ENCODE data around the gene LYZL2.
"Not testable (repeated sequence)": the region's sequence is repeated elsewhere in the genome, so short reads cannot be mapped to it uniquely, and the experiment has no call there.

The LYZL2 gene

DNA sequence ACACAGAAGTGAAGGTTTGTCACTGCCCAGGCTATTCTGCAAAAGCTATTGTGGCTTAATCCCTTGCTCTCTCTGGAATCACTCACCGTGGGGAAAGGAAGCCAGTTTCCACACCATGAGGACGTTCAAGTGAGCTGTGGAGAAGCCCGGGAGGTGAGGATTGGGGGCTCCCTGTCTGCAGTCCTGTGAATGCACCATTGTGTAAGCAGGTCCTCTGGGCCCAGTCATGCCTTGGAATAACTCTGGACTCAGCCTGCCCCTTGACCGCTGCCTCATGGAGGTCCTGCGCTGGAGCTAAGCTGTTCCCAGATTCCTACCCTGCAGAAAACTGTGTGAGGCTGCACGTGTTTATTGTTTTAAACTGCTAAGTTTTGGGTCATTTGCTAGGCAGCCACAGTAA lies 33.5 kb downstream of the LYZL2 start:
- H3K4me3 ChIP-seq (ENCODE audit: low read depth, low read length) = no peak overlapping the region

DNA sequence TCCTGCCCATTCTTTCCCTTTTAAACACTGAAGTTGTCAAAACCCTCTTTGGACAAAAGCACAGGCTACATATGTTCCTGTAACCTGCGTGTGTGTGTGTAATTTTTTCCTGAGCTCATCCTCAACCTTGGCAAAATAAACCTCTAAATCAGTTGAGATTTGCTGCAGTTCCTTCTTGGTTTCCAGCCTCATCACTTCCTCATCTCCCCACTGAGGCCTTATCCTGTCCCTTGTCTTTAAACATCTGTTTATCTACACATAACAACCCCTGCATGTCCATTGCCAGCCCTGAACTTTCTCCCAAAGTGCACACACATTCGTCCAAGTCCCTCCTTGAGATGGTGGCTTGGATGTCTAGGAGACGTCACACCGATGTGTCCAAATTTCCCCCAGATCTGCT lies 35.5 kb downstream of the LYZL2 start:
- no peak overlapping the region for H3K4me3 ChIP-seq (ENCODE audit: low read depth, low read length)

DNA sequence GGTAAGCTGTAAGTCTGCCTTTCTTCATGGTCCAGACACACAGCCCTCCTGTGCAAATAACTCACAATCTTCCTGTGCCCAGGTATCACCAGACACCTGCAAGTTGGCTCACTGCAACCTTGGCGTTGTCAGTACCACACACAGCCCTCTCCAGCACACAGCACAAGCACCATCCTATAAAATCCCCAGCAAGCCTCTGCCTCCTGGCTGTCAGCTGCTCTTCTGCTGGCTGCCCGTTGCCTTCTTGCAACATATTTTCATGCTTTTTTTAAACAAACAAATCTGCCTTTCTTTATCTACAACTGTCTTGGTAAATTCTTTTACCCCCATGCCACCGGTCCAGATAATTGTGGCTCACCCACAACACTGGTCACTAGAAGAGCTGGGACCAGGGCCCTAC lies 36.8 kb downstream of the LYZL2 start:
- not testable (repeated sequence) for H3K4me3 ChIP-seq (ENCODE audit: low read depth, low read length)

DNA sequence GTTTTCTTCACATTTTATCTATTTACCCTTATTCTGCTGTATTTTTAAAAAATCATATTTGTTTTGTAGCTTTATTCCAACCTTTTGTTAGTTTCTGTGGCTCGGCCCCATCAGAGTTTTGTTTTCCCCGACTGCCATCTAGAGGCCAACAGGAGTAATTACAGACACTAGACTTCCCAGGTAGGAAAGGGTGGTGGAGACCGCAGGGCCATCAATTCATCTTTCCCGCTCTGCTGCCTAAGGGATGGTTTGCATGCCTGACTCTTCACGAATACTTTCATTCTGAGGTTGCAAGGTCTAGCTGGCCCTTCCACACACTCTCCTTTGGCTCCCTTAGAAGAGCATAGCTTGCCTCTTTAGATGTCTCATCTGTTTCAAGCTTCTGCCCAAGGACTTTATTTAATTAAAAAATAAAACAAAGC lies 38.3 kb downstream of the LYZL2 start:
- H3K4me3 ChIP-seq (ENCODE audit: low read depth, low read length) = no peak overlapping the region

DNA sequence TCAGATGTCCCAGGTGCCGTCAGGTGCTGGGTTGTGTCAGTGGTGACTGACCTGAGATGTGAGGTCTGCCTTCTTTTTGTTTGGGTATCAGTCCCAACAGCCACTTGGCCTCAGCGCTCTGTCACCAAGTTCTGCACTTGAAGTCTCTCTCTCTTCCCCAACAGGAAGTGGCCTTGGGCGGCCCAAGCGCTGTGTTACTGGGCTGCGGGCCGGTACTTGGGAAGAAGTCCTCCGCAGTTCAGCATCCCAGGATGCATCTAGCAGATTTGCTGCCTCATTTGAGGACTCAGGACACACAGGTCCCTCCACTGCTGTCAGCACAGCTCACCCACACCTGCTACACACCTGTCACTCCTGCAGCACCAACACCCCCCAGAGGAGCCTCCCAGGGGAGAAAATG lies 40.1 kb downstream of the LYZL2 start:
- H3K4me3 ChIP-seq (ENCODE audit: low read depth, low read length) = no peak overlapping the region

DNA sequence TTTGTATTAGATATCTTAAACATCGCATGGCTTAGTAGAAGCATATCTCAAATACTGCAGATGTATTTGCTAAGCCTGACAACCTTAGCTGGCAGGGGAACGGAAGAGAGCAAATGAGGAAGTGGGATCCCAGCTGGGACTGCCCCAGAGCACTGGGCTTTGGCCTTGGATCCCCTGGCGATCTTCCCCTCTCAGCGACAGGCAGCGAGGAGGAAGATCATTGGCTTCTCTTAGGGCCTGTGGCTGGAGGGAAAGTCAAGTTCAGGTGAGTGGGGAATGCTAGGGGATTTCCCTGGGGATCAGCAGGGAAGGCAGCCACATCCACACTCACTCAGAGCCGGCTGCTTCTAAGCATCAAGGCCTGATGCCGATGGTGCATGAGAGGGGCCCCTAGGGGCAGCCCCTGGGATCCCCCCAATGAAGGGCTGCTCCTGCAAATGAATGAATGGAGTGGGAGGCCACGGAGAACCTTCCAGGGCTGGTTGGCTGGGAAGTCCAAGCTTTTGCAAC lies 42.0 kb downstream of the LYZL2 start:
- H3K4me3 ChIP-seq (ENCODE audit: low read depth, low read length) = no peak overlapping the region

DNA sequence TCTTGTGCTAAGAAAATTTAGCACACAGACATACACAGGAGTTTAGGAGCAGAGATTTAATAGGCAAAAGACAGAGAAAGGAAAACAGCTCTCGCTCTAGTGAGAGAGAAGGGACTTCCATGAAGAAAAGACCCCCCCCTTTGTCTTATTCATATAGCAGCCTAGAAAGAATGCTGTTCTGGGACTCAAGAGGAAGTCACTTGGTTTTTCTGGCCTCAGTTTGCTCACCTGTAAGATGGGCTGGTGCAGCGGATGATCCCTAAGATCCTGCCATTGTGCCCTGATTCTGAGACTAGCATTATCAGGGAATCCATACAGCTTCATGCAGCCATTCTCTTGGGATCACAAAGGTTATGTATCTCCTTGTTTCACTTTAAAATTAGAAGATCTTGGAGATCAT lies 42.7 kb downstream of the LYZL2 start:
- H3K4me3 ChIP-seq (ENCODE audit: low read depth, low read length) = no peak overlapping the region

DNA sequence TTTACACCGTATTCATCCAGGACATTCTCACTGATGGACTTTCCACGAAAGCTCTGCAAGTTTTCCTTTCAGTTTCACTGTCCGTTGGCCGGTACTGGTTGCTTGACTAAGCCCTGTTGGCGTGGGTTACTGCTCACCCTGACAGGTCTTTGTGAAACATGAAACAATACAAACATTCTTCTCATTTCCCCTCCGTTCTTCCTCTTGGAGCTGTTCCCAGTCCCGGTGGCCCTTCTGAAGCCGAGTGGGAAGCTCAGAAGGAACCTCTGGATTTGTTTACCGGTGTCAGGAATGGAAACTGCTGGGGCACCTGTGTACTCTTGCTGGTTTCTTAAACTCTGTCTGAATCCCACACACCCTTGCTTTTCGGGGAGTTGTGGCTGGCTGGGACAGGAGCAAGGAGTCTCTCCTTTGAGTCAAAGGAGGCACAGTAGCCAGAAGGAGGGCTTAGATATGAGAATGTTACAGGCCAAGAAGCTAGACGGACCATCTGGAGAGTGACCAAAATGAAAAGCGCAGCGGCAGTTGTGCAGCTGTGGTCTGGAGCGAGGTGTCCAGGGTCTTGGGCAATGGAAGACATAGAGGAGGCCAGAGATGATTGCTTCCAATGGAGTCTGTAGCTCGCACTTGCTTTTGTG lies 45.7 kb downstream of the LYZL2 start:
- H3K4me3 ChIP-seq (ENCODE audit: low read depth, low read length) = no peak overlapping the region

DNA sequence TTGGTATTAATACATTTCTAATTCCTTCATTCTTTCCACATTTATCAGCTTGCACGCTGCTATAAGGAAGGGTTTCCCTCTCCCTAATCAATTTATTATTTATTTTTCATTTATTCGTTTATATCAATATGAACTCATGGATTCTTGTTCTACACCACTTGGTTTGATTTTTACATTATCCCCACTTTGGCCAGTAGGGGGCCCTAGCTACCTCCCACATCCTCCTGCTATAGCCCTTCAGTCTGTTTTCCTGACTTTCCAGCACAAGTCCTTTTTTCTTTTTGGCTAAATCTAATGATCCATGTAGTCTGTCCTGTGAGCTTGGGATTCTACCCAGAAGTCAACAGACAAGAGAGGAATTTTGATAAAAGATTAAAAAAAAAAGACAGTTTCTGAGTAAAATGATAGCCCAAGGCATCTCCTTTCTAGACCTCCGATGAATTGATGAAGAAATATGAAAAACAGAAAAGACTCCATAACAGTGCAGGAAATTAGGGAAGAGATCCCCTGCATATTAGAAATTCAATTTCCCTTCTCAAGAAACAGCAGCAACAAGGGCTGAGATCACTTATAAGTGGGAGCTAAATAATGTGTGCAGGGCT lies 47.7 kb downstream of the LYZL2 start:
- H3K4me3 ChIP-seq (ENCODE audit: low read depth, low read length) = no peak overlapping the region

DNA sequence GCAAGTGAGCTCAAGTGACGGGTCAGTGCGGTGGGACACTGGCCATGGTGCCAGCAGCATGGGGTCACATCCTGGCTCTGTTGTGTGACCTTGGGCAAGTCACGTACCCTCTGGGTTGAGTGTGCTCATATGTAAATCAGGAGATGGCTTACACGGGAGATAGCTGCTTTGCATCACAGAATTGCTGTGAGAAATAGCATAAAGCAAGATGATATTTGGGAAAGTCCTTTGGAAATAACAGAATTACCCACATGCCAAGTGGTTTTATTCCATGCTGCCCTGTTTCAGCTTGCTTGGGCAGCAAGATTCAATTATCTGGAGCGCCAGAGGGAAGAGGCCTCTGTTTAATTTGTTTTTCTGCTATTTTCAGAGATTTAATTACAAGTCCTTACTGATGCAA lies 48.9 kb downstream of the LYZL2 start:
- no peak overlapping the region for H3K4me3 ChIP-seq (ENCODE audit: low read depth, low read length)

DNA sequence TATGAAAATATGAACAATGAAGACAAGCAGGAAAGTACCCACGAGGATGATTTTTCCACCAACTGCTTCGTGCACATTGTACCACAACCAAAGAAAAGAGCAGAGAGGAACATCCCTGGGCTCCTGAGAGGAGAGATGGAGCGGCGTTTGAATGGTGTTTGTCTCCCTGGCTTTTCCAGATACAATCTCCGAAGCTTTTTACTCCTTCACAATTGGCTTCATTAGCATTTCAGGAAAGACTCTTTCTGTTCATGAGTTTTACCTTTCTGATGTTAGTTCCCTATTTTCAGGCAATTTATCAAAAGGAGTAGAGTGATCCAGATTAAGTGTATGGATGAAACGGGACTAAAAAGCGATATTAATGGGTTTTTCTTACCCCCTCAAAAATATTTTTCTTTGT lies 49.3 kb downstream of the LYZL2 start:
- H3K4me3 ChIP-seq (ENCODE audit: low read depth, low read length) = no peak overlapping the region

DNA sequence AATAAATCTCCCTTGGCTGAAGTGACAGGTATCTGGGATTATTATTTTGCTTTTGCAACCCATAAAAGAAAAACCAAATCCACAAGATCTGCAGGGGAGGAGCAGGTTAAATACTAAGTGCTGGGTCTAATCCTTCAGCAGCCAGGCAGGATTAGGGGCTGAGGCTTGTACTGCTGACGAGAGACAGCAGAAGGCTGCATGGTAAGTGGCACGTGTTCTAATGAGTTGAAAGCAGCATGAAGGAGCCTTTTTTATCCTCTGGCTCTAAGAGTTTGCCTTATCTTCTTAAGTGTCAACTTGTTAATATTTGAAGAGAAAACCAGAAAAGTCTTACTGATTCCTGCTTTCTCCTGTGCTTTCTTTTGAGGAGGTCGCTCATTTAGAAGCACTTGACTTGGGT lies 50.0 kb downstream of the LYZL2 start:
- no peak overlapping the region for H3K4me3 ChIP-seq (ENCODE audit: low read depth, low read length)

DNA sequence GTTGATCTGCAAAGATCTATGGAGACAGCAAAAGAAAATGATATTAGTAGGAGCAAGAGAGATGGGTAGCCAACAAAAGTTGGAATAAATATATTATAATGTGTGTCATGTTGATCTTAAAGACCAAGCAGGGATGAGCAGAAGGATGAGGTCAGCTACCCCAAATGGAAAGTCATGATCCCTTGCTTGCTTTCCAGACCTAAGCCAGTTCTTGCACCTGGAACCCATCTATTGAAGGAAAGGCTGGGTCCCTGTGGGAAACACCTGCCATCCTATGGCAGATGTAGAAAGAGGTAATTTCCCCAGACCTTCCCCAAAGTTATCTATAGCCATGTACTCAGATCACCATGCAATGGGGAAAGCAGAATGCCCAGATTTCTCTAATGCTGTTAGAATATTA lies 52.5 kb downstream of the LYZL2 start:
- no peak overlapping the region for H3K4me3 ChIP-seq (ENCODE audit: low read depth, low read length)

DNA sequence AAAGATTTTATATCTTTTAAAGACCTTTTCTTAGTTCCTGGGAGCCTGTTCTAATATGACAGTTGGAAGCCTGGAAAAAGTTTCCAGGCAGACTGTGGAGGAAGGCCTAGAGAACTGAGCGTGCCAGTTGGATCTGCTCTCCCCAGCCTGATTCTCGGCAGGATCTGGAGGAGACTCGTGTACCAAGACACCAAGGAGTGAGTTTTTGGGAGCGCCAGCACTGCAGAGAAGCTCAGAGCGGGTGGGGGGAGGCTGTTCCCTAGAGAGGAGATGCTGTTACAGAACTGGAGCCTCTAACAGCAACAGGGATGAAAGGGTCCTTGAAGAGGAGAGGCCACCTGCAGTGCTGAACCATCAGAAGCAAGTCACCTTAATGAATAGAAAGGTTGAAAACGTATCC lies 52.9 kb downstream of the LYZL2 start:
- H3K4me3 ChIP-seq (ENCODE audit: low read depth, low read length) = no peak overlapping the region

DNA sequence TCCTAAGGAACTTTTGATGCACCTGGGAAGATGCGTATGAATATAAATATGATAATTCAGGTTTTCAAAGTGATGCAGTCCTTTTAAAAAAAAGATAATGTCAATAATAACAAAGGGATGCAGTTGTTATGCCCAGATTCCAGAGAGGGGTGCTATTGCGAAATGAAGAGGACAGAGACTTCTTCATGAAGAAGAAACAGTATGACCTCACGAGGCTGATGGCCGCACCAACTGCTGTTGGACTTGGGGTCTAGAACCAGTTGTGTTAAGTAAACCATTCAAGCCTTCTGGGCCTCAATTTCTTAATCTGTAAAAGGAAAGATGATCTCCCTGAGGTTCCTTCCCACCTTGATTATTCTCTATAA lies 55.1 kb downstream of the LYZL2 start:
- no peak overlapping the region for H3K4me3 ChIP-seq (ENCODE audit: low read depth, low read length)

DNA sequence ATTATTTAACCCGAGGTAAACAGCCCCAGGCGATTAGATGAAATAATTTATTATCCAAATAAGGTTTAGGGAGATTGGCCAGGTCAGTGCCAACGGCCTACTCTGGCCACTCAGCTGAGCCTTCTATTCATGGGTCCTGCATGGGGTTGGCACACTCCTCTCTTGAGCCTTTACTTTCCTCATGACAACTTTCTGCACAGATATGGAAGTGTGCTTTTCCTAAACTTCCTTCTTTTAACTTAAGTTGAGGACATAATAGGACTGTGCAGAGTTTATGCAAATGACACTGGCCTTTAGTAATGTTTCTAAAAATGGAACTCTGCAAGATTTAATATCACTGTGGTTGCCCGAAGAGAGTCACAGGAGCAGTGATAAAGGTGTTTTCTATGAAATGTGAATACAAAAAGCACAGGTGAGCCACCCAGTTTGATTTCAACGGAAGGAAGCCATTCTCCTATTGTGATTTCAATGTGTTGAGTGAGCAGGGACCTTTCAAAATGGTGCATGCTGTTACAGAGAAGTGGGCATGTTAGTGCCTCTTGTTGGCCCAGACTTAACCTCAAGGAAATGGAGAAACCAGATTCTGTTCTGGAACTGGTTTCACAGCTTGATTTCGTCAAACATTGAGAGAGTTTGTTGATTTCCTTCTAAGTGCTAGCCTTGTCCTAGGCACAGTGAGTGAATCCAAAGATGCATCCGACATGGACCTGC lies 55.7 kb downstream of the LYZL2 start:
- no peak overlapping the region for H3K4me3 ChIP-seq (ENCODE audit: low read depth, low read length)

DNA sequence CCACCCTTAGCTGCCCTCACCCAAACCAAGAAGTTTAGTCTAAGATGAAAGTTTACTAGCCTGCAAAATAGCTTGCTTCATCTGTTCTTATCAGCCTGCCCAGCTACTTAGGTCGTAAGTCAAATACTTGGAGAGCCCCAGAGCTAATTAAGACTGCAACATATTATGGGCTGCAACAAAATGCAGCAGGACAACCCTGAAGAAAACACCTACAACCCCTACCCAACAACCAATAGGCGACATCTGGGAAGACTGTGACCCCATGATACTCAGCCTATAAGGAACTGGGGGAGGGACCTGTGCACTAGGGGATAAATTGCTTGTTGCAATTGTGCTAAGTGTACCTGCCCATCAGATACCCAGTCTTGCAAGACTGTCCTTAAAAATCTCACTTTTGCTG lies 64.1 kb downstream of the LYZL2 start:
- H3K4me3 ChIP-seq (ENCODE audit: low read depth, low read length) = no peak overlapping the region

DNA sequence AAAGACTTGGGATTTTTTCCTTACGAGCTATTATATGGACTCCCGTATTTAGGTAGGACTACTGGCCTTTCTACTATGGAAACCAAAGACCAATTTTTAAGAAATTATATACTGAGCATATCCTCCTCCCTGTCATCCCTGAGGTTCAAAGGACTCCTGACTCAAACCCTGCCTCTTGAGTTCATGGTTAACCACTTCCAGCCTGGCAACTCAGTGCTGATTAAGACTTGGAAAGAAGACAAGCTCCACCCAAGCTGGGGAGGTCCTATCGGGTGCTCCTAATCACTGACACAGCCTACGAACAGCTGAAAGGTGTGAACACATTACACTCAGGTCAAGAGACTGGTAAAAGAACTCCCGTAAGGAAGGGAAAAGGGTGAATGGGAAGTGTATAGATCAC lies 66.8 kb downstream of the LYZL2 start:
- no peak overlapping the region for H3K4me3 ChIP-seq (ENCODE audit: low read depth, low read length)

Measured in iPS-11a (cell line).